Liver (tissue), 3 donors: ENCODE data around the gene TBC1D5.

ENCODE experiments used
- ATF3 ChIP-seq: IDR thresholded peaks from 2 replicates; pipeline ENCODE4 v1.6.1; 2016; ENCODE audit warnings: antibody characterized with exemption
- CTCF ChIP-seq: fragments of 150-350 bp; IDR thresholded peaks from 2 replicates; pipeline ENCODE4 v1.5.1; 2017; ENCODE audit warnings: improper control_type of control experiment, low read depth, low read length; ENCODE audit not compliant: missing input control
- EGR1 ChIP-seq, 2 donors: IDR thresholded peaks; 2 replicates each; pipeline ENCODE4 v1.6.1; 2016 to 2018; ENCODE audit warnings: antibody characterized with exemption in 2 of 2, low read depth in 2 of 2
- GABPA ChIP-seq, 2 donors: IDR thresholded peaks in 1 of 2; conservative IDR thresholded peaks in 1 of 2; 2 replicates each; pipeline ENCODE4 v1.6.1; 2016; ENCODE audit warnings: antibody characterized with exemption in 2 of 2, mild to moderate bottlenecking in 1 of 2, moderate library complexity in 1 of 2
- HNF4A ChIP-seq, 2 donors: conservative IDR thresholded peaks; 2 replicates each; pipeline ENCODE4 v1.6.1; 2016; ENCODE audit warnings: antibody characterized with exemption in 2 of 2, mild to moderate bottlenecking in 2 of 2
- RAD21 ChIP-seq, 2 donors: IDR thresholded peaks; 2 replicates each; pipeline ENCODE4 v1.6.1; 2016; ENCODE audit warnings: antibody characterized with exemption in 2 of 2, mild to moderate bottlenecking in 2 of 2
- REST ChIP-seq: IDR thresholded peaks from 2 replicates; pipeline ENCODE4 v1.6.1; 2016; ENCODE audit warnings: antibody characterized with exemption, mild to moderate bottlenecking
- TAF1 ChIP-seq: conservative IDR thresholded peaks from 2 replicates; pipeline ENCODE4 v1.6.1; 2016; ENCODE audit warnings: antibody characterized with exemption, mild to moderate bottlenecking
- TF ChIP-seq, protein P1 (sequence below): IDR thresholded peaks from 2 replicates; pipeline ENCODE4 v1.6.1; 2016; ENCODE audit warnings: antibody characterized with exemption
- donor health status: healthy.
- donor health status: healthy.

DNA sequence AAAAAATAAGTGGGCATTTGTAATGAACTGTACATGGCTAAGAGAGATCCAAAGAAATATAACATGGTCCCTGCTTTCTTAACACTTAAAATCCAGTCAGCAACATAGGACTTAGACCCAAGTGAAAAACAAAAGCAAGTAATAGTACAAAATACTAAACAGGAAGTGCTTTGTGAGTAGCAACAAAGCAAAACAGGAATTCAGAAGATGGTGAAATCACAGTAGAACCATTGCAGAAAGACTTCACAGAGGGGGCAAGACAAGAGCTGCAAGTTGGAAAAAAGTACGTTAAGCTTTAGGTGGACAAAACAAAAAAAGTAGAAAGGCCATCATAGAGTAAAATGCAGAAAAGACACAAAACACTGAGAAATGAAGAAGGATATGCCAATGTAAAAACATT lies 116.0 kb downstream of the TBC1D5 start:
- no peak for TF ChIP-seq ATF3
- no peak for TF ChIP-seq CTCF
- TF ChIP-seq REST = no peak
- no peak for TF ChIP-seq HNF4A (conservative IDR thresholded peaks at IDR 0.05)
- TF ChIP-seq TAF1 = no peak
- no peak for TF ChIP-seq GABPA (IDR thresholded peaks at IDR 0.05 in 1 of 2, conservative IDR thresholded peaks at IDR 0.05 in 1 of 2)
- TF ChIP-seq RAD21 (IDR thresholded peaks at IDR 0.05) = no peak
- TF ChIP-seq, protein P1, sequence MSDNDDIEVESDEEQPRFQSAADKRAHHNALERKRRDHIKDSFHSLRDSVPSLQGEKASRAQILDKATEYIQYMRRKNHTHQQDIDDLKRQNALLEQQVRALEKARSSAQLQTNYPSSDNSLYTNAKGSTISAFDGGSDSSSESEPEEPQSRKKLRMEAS = no peak
- no peak for TF ChIP-seq EGR1 (IDR thresholded peaks at IDR 0.05; ENCODE audit: low read depth in 2 of 2)
